Measurements from ENCODE around the gene CNOT2.

DNA sequence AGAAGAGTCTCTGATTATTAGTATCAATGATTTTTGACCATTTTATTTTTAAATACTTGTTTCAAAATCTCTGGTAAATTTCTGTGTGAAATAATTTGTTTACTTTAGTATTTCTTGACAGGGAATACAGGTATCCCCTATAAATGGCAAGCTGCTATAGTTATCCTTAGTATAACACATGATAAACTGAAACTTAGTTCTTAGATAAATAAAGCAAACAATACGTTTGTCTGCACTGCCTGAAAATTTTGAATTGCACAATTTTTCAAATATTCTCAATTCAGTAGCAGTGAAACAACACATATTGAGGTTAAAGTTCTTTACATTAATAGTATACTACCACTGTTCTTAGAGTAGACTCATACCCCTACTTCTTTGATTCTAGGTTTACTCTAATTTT, 26.9 kb downstream of the CNOT2 start:
- TF ChIP-seq, protein P1, sequence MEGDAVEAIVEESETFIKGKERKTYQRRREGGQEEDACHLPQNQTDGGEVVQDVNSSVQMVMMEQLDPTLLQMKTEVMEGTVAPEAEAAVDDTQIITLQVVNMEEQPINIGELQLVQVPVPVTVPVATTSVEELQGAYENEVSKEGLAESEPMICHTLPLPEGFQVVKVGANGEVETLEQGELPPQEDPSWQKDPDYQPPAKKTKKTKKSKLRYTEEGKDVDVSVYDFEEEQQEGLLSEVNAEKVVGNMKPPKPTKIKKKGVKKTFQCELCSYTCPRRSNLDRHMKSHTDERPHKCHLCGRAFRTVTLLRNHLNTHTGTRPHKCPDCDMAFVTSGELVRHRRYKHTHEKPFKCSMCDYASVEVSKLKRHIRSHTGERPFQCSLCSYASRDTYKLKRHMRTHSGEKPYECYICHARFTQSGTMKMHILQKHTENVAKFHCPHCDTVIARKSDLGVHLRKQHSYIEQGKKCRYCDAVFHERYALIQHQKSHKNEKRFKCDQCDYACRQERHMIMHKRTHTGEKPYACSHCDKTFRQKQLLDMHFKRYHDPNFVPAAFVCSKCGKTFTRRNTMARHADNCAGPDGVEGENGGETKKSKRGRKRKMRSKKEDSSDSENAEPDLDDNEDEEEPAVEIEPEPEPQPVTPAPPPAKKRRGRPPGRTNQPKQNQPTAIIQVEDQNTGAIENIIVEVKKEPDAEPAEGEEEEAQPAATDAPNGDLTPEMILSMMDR (optimal IDR thresholded peaks at IDR 0.05 in 1 of 3, IDR thresholded peaks at IDR 0.05 in 1 of 3, conservative IDR thresholded peaks at IDR 0.05 in 1 of 3; ENCODE audit: extremely low read depth in 1 of 3, insufficient read depth in 2 of 3, low read length in 3 of 3), result no peak
- no peak for TF ChIP-seq EZH2 (IDR thresholded peaks at IDR 0.05; ENCODE audit: low read length)
